Inflammatory macrophage (primary cell): ENCODE data around the gene TCAIM.
"Not testable (repeated sequence)": the region's sequence is repeated elsewhere in the genome, so short reads cannot be mapped to it uniquely, and the experiment has no call there.

Source experiments
- DNase-seq, 2 donors: peaks; one replicate each; pipeline ENCODE4 v3.0.0-alpha.2; 2020 to 2022

The TCAIM gene

DNA sequence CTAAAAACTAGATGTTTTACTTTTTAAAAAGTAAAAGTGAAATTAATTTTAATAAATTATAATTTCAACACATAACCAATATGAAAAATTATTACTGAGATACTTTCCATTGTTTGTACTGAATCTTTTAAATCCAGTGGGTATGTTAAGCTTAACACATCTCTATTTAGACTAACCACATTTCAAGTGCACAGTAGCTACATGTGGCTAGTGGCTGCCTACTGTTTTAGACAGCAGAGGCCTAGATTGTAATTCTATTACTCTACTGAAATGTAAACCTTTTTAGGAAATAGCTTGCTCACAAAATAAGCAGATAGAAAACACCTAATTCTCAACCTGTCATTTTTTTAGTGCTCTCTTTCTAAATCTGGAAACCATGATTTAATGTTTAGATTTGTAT, 4.9 kb downstream of the TCAIM start:
- DNase-seq: no peak

- DNase-seq: not testable (repeated sequence)
These were observed 8.0 kb downstream of the TCAIM start for GRCh38 chr3:44346590-44346989.

- DNase-seq: no peak
These were observed 10.4 kb downstream of the TCAIM start for GRCh38 chr3:44348993-44349392.

DNA sequence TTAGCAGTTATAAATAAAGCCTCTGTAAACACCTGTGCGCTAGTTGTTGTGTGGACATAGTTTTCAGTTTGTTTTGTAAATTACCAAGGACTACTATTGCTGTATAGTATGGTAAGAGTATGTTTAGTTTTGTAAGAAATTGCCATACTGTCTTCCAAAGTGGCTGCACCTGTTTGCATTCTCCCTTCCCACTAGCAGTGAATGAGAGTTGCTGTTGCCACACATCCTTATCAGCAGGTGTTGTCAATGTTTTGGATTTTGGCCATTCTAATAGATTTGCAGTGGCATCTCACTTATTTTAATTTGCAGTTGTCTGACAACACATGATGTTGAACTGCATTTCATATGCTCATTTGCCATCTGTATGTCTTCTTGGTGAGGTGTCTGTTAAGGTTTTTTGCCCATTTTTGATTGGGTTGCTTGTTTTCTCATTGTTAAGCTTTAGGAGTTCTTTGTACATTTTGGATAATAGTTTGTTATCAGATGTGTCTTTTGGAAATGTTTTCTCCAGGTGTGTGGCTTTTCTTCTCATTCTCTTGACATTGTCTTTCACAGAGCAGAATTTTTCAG, 14.9 kb downstream of the TCAIM start:
- no peak for DNase-seq

GRCh38 chr3:44355362-44356033, 16.9 kb downstream of the TCAIM start:
- peak; percentile 72 to 77 for DNase-seq

DNA sequence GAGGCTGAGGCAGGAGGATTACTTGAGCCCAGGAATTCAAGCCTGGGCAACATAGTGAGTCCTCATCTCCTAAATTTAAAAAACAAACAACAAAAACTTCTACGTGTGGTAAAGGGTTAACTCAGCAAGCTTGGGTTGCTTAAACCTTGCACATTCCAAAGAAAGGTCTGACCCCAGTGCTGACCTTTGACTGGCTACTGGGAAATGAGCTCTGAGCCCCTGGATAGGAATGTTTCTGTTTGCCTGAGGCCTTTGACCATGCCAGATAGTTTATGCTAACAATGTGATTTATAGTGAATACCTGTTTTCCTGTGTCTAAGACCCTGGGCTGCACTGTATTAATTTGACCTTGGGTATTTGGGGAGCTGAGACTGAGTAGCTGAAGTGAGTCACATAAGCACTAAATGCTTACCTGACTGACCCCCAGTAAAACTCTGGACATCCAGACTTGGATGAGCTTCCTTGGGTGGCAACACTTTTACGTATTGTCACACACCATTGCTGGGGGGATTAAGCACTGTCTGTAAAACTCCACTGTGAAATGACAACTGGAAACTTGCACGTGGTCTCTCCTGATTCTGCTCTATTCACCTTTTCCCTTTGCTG, 20.7 kb downstream of the TCAIM start:
- no peak for DNase-seq

- DNase-seq: no peak
These were observed 25.0 kb downstream of the TCAIM start for GRCh38 chr3:44363591-44363990.

- no peak for DNase-seq
These were observed 27.4 kb downstream of the TCAIM start for GRCh38 chr3:44365952-44366351.

GRCh38 chr3:44375450-44375849, 36.9 kb downstream of the TCAIM start:
- DNase-seq: no peak

GRCh38 chr3:44387404-44387803, 48.8 kb downstream of the TCAIM start:
- no peak for DNase-seq

DNA sequence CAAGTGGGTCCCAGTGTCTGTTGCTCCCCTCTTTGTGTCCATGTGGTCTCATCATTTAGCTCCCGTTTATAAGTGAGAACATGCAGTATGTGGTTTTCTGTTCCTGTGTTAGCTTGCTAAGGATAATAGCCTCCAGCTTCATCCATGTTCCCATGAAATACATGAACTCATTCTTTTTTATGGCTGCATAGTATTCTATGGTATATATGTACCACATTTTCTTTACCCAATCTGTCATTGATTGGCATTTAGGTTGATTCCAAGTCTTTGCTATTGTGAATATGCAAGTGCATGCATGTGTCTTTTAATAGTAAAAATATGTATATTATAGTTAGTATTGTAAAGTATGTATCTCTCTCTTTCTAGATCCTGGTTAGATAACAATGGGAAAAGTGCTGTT, 53.9 kb downstream of the TCAIM start:
- DNase-seq: no peak

DNA sequence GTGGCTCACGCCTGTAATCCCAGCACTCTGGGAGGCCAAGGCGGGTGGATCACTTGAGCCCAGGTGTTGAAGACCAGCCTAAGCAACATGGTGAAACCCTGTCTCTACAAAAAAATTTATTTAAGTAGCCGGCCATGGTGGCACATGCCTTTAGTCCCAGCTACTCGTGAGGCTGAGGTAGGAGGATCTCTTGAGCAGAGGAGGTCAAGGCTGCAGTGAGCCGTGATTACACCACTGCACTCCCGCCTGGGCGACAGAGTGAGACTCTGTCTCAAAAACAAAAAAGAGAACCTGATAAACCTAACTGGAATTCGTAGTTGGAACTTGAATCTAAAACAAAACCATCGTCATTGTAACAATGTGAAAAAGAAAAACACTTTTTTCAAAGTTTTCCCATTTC, 57.1 kb downstream of the TCAIM start:
- DNase-seq: no peak

GRCh38 chr3:44396200-44397171, 57.9 kb downstream of the TCAIM start:
- DNase-seq: no peak

DNA sequence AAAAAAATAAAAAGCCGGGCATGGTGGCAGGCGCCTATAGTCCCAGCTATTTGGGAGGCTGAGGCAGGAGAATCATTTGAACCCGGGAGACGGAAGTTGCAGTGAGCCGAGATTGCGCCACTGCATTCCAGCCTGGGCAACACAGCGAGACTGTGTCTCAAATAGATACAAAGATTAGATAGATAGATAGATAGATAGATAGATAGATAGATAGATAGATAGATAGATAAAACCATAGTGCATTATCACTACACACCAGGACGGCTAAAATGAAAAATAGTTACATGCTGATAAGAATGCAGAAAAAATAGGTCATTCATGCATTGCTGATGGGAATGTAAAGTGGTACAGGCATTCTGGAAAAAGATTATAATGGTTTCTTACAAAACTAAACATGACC, 59.7 kb downstream of the TCAIM start:
- DNase-seq: not testable (repeated sequence)

DNA sequence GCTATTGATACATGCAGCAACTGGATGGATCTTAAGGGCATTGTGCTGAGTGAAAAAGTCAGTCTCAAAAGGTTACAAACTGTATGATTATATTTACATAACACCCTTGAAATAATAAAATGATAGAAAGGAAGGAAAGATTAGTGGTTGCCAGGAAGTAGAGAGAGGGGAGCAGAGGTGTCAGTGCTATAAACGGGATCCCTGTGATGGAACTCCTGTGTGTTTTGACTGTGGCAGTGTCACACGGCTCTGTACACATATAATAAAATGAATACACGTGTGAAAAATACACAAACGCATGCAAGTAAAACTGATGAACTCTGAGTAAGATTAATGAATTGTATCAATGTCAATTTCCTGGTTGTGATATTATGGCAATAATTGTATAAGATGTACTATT, 60.3 kb downstream of the TCAIM start:
- DNase-seq: no peak

- no peak for DNase-seq
These were observed 62.2 kb downstream of the TCAIM start for GRCh38 chr3:44400771-44401170.

GRCh38 chr3:44402548-44402947, 64.0 kb downstream of the TCAIM start:
- no peak for DNase-seq

DNA sequence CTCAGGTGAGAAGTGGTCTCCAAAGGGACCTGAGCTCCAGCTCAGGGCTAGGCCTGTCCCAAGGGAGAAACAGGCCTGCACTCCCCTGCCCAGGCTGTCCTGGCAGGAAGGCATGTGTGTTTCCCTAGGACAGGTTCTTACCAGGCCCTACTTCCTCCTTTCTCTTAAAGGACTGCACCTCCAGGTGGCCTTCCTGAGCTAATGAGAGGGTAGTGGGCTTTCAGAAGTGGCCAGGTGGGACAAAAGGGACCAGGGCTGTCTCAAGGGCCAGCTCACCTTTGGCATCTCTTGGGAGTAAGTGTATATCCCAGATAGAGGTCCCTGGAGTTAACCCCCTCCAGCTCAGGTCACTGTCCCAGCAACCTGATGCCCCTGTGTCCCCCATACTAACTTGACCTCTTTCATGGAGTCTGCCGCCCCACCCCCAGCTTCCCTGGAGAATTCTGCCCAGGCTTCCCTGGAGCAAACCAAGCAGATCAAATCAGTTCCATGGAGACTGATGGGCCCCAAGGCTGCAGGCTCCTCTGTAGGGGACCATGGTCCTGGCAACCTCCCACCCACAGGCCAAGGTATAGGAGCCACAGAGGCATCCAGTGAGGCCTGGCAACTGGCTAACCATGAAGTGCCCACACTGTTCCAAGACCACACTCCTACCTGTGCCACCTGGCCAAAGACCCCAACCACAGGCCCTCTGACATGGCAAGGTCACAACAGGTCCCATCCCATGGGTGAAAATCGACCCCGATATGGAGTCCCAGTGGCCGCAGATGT, 71.3 kb downstream of the TCAIM start:
- no peak for DNase-seq

GRCh38 chr3:44411031-44411645, 72.6 kb downstream of the TCAIM start:
- no peak for DNase-seq

DNA sequence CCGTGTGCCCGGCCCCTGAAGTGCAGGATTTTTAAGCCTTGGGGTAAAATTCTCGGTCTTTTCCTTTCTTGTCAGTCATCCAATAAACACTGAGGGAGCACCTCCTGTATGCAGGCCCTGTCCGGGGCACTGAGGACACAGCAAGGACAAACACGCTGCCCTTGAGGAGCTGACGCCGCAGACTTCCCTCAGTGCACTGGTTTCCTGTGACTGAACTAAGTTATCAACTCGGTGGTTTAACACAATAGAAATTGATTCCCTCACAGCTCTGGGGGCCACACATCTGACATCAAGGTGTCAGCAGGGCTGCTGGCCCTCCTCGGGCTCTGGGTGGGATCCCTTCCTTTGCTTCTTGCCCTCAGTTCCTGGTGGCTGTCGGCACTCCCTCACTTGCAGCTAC, 73.8 kb downstream of the TCAIM start:
- no peak for DNase-seq

GRCh38 chr3:44414517-44415090, 76.0 kb downstream of the TCAIM start:
- DNase-seq: no peak

GRCh38 chr3:44415421-44415820, 76.9 kb downstream of the TCAIM start:
- DNase-seq: no peak
